GM18907 (cell line): ENCODE data around the gene HSPB7.
"Not testable (repeated sequence)": the region's sequence is repeated elsewhere in the genome, so short reads cannot be mapped to it uniquely, and the experiment has no call there.

Experiments used
- ATAC-seq: cut with Tn5 transposase; IDR thresholded peaks from one replicate; pipeline ENCODE4 v1.9.1; 2021; ENCODE audit warnings: mild to moderate bottlenecking, moderate library complexity; ENCODE audit not compliant: unreplicated experiment

HSPB7 gene

DNA sequence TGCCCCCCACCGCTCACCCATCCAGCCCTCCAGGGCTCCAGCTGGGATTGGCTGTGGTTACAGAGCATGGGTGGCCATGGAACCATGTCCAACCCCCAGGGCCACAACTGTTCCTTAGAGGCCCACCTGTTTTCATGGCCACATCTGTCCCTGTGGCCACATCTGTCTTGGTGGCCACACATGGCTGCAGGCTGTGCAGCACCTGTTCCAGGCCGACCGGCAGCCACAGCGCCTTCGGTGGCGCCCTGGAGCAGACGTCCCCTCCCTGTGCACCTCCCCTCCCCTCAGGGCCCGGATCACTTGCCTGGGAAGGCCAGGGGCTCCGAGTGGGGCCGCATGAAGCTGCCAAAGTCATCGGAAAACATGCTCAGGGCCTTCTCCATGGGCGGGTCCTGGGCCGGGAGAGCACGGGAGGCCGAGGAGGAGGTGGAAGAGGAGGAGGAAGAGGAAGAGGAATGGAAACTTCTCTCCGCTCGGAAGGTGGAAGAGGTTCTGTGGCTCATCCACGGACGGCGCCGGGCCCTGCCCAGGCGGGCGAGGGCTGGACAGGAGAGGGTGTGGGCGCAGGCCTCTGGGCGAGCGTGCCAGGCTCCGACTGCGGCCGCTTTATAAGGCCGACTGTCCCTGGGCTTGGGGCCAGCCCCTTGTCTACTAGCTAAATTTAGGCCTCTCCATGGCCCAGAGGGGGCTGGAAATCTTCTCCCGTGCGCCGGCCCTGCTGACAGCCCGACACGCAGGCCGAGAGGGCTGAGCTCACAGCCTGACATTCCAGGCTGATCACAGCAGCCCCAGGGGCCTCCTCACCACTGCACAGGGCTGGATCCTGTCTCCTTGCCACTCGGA, at the start of gene HSPB7:
Gene HSPB7, minus strand, starts transcription at position 583 of the 843 bp plus-strand sequence. Its CDS starts 80 bp downstream, at position 503.
- ATAC-seq, result no peak

DNA sequence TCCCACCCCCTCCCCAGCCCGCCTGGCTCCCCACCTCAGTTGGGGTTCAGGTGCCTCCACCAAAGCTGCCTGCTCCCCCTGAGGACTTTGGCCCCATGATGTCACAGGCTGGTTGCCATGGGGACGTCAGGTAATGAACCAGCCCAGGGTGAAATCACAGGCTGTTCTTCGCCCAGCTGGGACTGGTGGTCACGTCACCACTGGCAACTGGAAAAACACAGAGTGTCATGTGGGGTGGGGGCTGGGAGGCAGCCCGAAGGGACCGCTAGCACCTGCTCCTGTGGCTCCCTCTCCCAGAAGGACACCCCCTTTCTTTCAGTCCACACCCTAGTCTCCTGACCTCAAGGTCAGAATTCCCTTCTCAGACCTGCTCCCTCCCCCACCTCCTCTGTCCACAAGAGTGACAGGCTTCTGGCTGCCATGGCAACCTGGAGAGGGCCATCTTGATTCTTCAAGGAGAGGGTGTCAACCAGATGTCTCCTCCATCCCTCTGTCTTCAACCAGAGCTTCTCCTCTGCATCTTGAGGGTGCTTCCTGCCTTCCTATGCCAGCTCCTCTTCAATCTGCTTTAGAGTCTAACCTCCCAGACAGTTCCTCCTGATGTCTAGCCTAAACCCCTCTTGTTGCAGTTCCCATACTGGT, 49.4 kb upstream of the HSPB7 start:
- ATAC-seq, result no peak

DNA sequence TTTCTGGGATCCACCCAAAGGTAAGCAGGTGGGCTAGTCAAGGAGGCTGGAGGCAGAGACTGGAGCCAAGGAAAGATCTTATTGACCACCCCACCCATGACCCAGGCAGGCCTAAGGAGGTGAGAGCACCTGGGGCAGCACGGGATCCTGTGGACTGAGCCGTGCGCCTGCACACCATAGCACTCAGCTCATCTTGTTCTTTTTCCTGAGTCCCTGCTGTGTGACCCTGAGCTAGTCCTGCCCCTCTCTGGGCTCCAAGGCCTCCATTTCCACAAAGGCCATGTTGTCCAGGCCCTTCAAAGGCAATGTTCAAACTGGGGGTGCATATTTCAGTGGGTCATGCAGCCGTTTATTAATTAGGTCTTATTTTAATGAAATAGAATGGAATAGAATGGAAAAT, 48.4 kb upstream of the HSPB7 start:
- ATAC-seq, result no peak

DNA sequence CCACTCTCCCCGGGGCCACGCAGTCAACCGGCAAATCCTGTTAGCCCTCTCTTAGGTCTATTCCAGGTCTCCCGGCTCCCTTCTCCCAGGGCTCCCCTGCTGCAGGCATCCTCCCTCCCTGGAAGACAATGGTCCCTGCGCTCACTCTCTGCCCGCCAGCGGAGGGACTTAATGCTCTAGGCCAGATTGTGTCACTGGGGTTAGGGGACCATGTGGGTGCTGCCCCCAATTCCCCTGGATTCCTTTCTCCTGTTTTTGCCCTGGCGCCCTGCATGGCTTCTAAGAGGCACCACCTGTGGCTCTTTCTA, 47.4 kb upstream of the HSPB7 start:
- no peak for ATAC-seq

DNA sequence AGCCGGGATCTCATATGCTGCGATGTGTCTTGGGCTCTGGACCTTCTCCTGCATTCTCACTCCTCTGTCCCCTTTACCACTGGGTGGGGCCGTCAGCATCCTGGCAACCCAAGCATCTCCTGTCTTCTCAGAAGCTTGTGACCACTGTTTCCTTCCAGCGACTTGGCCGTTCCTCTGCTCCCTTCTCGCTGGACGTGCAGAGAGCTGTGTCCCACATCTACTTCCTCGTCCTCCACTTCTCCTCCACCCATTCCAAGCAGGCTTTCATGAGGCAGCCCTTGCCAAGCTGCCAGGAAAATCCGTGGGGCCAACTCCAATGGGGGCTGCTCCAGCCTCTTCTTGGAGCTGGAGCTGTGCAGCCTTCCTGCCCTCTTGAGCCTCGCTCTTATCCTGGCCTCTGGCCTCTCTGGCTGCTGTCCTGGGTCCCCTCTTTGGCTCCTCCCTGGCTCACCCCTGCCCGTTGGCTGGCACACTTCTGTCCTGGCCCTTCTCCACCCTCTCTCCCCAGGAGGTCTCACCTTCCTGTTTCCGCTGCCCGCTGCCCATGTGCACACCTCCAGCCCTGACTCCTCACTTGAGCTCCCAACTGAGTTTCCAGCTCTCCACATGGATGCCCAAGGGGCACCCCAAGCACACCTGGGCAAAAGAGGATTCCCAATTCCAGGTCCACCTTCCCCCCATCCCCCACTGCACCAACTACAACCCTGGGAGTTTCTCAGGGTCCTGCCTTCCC, 46.9 kb upstream of the HSPB7 start:
- no peak for ATAC-seq

DNA sequence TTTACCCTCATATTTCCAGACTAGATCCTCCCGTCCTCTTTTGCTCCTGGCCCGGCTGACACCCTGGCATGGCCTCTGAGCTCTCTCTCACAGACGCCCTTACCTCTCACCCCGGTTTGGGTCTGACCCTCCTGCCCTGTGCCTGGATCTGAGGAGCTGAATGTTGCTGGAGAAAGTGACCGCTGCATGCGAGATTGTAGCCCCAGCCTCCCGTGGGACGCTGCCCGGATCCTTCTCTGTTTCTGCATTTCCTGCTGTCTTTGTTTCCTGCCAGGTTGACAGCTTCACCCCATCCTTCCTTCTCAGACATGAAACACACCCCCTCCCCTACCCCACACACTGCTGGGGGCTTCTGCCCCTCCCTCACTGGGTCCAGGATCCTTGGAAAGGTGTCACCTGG, 46.1 kb upstream of the HSPB7 start:
- ATAC-seq, result no peak

DNA sequence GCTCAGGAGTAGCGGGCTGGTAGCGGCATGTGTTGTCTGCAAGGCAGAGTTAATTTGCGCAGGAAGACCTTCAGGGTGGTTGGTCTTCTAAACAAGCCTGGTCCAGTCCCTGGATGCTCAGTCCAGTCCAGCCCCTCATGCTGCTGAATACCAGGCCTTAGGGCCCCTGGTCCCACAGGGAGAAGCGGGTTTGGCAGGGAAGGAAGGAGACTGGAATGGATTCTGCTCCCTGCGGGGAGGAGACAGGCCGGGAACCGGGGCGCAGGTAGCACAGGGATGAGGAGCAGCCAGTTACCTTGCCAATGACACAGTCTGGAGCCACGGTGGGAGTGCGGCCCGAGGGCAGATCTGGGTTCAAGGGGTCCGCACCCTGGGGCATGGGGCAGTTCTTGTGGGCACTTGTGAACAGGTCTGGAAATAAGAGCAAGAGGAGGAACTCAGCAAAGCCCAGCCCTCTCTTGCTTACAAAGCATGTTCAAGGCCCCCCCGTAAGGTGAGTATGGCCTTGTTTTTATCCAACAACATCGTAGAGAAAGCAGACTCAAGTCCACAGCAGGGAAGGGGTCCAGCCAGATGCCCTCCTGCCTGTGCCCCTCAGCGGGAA, 45.5 kb upstream of the HSPB7 start:
- ATAC-seq, result no peak

DNA sequence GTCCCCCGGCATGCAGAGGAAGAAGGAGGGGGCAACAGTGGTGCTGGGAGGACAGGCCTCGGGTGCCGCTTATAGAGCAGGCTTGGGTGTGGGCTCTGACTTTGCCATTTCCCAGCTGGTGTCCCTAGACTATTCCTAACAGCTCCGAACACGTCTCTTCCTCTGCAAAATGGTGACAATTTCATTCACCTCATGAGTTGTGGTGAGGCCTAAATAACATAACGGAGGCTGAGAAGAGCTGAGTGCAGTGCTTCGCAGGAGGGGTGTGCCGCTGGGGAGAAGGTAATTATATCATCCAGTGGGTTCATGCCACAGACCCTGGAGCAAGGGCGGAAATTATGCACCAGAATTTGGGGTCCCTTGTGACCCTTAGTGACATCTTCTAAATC, 44.8 kb upstream of the HSPB7 start:
- not testable (repeated sequence) for ATAC-seq

DNA sequence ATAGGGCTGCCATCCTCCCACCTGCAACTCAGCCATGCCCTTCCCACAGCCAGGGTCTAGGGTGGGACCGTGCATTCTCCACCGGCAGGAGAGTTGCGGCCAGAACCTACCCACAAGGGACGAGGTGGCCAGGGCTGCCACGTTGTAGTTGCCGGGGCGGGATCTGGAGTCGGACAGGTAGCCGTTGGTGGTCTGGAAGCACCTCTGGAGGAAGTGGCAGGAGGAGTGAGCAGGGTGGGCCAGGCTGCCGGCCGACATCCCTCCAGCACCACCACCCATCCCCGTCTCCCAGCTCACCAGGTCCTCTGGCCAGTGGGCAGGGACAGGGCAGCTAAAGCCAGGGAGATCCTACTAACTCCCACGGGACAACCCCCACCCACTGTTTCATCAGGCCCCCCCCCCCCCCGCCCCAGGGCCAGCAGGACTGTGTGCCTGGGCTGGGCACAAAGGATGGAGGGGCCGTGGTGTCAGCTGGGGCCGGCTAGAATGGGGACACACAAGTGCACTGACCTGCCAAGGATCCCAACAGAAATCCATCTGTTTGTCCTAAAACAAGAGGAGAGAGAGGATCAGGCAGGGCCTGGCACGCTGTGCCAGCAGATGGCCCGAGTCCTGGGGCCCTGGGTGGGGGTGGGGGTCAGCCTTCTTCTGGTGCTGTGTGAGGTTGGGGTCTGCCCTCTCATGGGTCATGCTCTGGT, 44.3 kb upstream of the HSPB7 start:
- ATAC-seq, result not testable (repeated sequence)

DNA sequence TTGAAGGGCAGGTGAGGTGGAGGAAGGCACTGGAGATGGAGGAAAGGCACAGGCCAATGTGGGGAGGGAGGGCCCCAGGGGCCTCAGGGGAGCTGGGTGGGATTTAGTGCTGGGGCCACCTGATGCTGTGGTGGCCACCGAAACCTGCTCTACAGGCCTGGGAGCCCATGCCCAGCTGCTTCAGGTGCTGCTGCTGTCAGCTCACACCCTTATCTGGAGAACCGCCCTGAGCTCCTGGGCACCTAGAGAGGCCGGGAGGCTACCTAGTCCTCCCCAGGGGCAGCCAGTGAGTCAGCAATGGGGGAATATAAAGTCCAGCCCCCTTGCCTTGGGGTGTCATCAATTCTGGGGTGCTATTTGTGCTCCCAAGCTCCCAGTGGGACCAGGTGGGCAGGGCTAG, 43.4 kb upstream of the HSPB7 start:
- no peak for ATAC-seq

DNA sequence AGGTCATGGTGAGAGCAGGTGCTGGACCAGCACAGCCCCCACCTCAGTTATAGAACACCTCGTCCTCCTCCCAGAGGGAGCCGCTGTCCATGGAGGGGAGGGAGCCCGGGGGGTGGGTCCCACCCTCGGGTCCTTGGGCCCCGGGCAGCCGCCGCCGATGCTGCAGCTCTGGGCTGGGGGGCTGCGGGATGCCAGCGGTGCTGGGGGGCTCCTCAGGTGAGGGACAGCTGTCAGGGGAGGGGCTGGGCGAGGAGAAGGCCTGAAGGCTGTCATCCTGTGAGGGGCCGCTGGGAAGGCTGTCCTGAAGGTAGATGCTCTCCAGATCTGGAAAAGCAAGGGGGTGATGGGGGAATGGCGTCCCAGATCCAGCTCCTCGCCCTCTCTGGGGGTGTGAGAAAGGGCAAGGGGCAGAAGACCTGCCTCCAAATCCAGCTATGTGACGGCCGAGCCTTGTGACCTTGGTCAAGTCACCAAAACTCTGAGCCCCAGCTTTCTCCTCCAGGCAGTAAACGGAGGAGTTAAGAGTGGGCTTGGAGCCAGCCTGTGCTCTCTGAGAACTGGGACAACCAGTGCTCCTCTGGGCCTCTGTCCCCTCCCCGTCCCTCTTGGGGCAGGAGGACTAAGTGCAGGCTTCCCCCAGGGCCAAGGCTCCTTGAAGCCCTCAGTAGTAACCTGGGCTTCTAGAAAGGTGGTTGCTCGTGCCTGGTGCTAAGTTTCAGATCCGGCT, 40.7 kb upstream of the HSPB7 start:
- not testable (repeated sequence) for ATAC-seq

DNA sequence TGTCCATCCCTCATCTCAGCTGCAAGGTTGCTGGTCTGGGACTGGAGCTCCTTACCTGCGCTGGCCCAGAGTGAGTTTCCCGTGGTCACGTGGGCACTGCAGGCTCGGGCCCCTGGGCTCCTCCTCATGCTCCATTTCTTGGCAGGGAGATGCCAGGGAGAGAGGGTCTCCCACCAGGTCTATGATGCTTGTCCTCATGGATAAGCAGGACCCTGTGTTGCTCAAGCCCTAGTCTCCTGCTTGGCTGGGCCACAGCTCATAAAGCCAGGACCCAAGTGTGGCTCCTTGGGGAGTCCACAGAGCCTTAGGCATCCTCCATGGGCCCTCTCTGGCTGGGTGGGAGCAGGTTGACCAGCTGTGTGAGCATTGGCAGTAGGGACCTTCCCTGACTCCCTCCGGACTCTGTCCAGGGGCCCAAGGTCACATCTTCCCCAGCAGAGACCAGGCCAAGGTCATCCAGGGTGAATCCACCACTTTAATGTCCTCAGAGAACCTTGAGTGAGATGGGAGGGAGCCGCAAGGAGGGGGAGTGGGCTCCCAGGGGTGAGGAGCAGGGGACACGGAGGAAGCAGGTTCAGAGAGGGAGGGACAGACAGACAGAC, 39.6 kb upstream of the HSPB7 start:
- not testable (repeated sequence) for ATAC-seq

DNA sequence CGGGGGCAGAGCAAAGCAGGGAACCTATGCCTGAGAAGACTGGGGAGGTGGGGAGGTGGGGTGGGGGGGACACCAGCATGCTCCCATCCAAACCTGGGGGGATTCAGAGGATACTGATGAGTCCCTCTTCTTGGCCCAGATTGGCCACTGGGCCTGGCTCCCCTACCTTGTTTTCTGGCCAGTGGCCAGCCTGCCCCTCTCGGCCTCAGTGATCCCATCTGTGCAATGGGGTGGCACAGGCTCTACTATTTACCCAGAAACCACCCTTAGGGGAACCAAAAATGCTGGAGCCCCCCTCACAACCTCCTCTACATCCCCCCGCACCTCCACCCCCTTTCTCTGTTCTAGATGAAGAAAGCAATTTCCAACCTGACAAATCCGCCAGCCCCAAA, 38.7 kb upstream of the HSPB7 start:
- not testable (repeated sequence) for ATAC-seq

DNA sequence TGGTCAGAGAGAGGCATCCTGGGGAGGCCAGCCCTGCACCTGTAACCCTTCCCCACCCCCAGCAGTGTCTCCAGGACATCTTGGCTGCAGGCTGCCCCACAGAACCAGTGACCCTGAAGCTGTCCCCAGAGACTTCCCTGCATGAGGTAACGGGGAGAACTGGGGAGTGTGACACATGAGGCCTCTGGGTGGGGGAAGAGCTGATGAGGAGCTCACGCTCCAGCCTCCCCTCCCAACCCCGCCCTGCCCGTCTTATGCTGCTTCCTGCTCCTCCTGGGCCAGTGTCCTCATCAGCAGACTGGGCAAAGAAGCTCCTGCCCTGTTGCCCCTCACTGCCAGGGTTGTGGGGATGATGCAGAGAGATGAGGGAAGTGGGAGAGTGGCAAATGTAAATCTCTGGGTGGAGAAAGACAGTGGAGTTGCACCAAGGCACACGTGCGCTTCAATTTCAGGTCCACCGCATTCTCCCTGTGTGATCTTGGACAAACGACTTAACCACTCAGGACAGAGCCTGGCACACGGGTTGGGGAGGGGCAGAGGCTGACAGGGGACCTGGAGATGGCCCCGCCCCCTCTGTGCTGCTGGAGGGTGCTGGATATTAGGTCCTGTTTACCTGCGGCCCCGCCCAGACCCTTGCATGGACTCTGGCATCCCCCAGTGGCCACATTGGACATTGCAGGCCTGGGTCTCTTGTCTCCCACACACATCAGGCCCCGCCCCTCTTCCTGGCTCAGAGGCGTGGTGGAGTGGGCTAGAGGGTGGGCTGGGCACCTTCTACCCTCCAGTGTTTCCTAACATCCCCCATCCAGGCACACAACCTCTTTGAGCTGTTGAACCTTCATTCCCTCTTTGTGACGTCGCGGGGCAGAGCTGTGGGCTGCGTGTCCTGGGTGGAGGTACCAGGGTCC, 38.0 kb upstream of the HSPB7 start:
- ATAC-seq, result peak; percentile 70

DNA sequence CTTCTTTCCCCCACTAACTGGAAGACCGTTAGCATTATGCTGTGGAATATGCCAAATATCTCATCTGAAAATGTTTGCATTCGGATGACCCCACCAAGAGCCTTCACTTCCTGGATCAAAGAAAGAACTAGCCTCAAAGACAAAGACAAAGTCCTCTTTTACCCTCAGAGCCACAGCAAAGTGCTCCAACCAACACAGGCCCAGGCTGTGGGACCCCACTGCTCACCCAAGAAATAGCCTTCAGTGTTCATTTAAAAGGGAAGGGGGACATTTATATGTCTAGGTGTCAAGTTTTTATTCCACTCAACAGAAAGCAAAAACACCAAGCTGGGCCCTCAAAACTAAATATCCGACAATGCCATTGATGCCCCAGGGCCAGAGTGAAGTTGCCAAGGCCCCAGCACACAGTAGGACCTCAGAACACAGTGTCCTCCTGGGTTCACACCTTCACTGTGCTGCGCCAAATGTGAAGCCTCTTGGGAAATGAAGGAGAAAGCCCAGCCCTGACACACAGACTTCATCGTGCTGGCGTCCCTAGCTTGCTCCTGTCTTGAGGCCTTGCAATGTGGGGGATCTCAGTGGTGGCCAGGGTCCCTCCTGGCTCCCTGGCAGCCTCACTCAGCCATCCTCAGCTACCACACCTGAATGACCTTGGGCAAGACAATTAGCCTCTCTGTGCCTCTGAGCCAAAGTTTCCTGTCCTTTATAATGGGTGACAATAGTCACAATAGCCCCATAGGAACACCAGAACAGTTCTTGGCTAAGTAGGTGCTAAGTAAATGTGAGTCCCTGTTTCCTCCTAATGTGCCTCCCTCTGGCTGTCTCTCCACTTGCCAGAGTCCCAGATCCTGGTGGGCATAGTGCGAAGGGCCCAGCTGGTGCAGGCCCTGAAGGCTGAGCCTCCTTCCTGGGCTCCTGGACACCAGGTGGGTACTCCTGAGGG, 37.0 kb upstream of the HSPB7 start:
- ATAC-seq, result no peak

DNA sequence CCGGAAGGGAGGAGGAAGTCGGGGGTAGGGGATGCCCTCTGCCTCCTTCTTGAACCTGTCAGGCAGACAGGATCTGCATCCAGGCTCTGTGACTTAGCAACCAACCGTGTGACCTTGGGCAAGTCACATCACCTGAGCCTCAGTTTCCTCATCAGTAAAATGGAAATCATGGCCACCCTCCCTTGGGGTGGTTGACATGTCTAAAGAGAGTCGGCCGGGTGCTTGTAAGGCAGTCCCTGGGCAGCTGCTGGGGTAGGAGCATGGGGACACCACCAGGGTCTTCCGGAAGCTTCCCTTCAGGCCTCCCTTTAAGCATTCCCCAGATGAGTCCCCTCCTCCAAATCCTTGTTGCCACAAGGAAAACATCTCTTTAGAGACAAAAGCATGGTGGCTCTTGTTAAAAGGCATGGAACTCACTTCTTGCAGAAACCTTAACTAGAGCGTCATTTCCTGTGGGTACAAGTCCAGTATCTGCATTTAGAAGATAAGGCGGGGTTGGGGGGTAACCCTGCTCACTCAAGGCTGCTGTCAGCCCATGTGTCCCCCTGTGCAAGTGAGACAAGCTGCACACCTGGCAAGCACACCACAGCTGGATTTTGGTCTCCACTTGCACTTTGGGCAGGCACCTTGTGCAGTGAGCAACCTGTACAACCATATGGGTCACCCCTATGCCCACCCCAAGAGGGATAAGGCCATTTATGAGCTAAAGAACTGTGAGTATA, 36.1 kb upstream of the HSPB7 start:
- no peak for ATAC-seq

DNA sequence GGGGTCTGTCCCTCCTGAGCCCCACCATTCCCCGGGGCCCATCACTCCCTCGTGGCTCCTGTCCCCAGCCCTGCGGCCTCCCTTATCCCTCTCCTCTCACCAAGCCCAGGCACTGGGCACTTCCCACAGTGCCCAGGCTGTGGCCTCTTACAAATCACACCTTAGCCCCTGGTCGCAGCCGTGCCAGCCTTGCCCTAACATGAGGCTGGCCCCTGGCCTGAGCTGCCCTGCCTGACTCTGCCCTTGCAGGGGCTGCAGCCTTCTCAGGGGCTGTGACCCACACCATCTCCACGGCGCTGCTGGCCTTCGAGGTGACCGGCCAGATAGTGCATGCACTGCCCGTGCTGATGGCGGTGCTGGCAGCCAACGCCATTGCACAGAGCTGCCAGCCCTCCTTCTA, 34.1 kb upstream of the HSPB7 start:
- ATAC-seq, result not testable (repeated sequence)
